K562 (cell line): Measurements from ENCODE around the gene PTGER3. TPM values are rescaled to one million over a fixed set of nuclear protein-coding genes. Genes with fewer than 3 reads are reported as not detected.

Experiments
- ARHGAP35 ChIP-seq: fragments of 450-650 bp; IDR thresholded peaks from 2 replicates; pipeline ENCODE4 v1.6.1; 2018; ENCODE audit not compliant: partially characterized antibody
- CAMTA2 ChIP-seq: fragments of 250-450 bp; sonication (Bioruptor Pico); conservative IDR thresholded peaks from 2 replicates; pipeline ENCODE4 v1.5.1; 2022
- GABPA ChIP-seq: fragments of 200-800 bp; sonication (Bioruptor generic); conservative IDR thresholded peaks from 2 replicates; pipeline ENCODE4 v1.6.1; 2016; ENCODE audit warnings: low read depth, missing genetic modification characterization, missing compliant biosample characterization
- NFE2L1 ChIP-seq: fragments of 450-650 bp; IDR thresholded peaks from 2 replicates; pipeline ENCODE4 v1.6.1; 2016; ENCODE audit warnings: missing genetic modification characterization, low read depth, mild to moderate bottlenecking, missing compliant biosample characterization, moderate library complexity, borderline replicate concordance
- NR2F6 ChIP-seq: fragments of 450-650 bp; formaldehyde crosslinking; IDR thresholded peaks from 2 replicates; pipeline ENCODE4 v1.4.0; 2020; ENCODE audit warnings: mild to moderate bottlenecking
- RCOR1 ChIP-seq, 2 experiments: IDR thresholded peaks; 2 replicates each; pipeline ENCODE4 v1.6.1; 2012; ENCODE audit warnings: low read depth in 2 of 2, low read length in 2 of 2, borderline replicate concordance in 1 of 2, improper control_type of control experiment in 1 of 2
- SMARCB1 ChIP-seq: IDR thresholded peaks from 2 replicates; pipeline ENCODE4 v1.6.1; 2011; ENCODE audit warnings: improper control_type of control experiment, low read depth; ENCODE audit not compliant: insufficient read length
- XRCC3 ChIP-seq: fragments of 450-650 bp; IDR thresholded peaks from 2 replicates; pipeline ENCODE4 v1.6.1; 2017; ENCODE audit warnings: mild to moderate bottlenecking, moderate library complexity
- polyA plus RNA-seq, 8 experiments: library from polyadenylated mRNA; depleted of rRNA in 4 of 8; stranded (reverse) in 5 of 8; unstranded in 3 of 8; fragments of >200 nt; fragmentation: Nextera tagmentation in 2 of 8; fragmentation: Illumina TruSeq in 1 of 8; extraction: Ambion mirVana in 2 of 8; extraction: Trizol in 1 of 8; gene quantifications; 2 replicates each; pipeline versions ENCODE4 v1.2.1 to v1.2.3, GENCODE V29; 2011 to 2014; ENCODE audit warnings: inconsistent platforms in 1 of 8, missing spikeins in 1 of 8
- total RNA-seq, 7 experiments: library from RNA; depleted of rRNA in 6 of 7; stranded (reverse); fragments of >200 nt in 6 of 7; fragmentation: Illumina TruSeq in 2 of 7; extraction: Trizol in 2 of 7; gene quantifications; 2 replicates each; pipeline versions ENCODE4 v1.2.1 to v1.2.3, GENCODE V29; 2011 to 2021; ENCODE audit warnings: low replicate concordance in 1 of 7
- TF ChIP-seq, protein P1 (sequence below): fragments of 450-650 bp; IDR thresholded peaks from 2 replicates; pipeline ENCODE4 v1.6.1; 2016; ENCODE audit warnings: borderline replicate concordance
- TF ChIP-seq, protein P2 (sequence below): fragments of 450-650 bp; formaldehyde crosslinking; IDR thresholded peaks from 2 replicates; pipeline ENCODE4 v1.4.0; 2020; ENCODE audit warnings: mild to moderate bottlenecking
- TF ChIP-seq, protein P3 (sequence below): fragments of 250-450 bp; sonication (Bioruptor Pico); IDR thresholded peaks from 2 replicates; pipeline ENCODE4 v1.8.0; 2022; ENCODE audit warnings: inconsistent platforms, mild to moderate bottlenecking, moderate library complexity, borderline replicate concordance
- TF ChIP-seq, protein P4 (sequence below): fragments of 450-650 bp; IDR thresholded peaks from 2 replicates; pipeline ENCODE4 v1.6.1; 2017; ENCODE audit warnings: antibody characterized with exemption
- TF ChIP-seq, protein P5 (sequence below): IDR thresholded peaks from 2 replicates; pipeline ENCODE4 v1.6.1; 2014; ENCODE audit warnings: antibody characterized with exemption
- TF ChIP-seq, protein P6 (sequence below): fragments of 450-650 bp; conservative IDR thresholded peaks from 2 replicates; pipeline ENCODE4 v1.6.1; 2016; ENCODE audit warnings: missing genetic modification characterization, low read depth, mild to moderate bottlenecking, missing compliant biosample characterization, moderate library complexity

The PTGER3 gene
- total and polyA plus RNA-seq, 9 of the 15 experiments (the other 6 are each of a cell fraction or from before 2014, with no cell fraction given) = 3.8 to 28.5 (median 14.2) TPM

DNA sequence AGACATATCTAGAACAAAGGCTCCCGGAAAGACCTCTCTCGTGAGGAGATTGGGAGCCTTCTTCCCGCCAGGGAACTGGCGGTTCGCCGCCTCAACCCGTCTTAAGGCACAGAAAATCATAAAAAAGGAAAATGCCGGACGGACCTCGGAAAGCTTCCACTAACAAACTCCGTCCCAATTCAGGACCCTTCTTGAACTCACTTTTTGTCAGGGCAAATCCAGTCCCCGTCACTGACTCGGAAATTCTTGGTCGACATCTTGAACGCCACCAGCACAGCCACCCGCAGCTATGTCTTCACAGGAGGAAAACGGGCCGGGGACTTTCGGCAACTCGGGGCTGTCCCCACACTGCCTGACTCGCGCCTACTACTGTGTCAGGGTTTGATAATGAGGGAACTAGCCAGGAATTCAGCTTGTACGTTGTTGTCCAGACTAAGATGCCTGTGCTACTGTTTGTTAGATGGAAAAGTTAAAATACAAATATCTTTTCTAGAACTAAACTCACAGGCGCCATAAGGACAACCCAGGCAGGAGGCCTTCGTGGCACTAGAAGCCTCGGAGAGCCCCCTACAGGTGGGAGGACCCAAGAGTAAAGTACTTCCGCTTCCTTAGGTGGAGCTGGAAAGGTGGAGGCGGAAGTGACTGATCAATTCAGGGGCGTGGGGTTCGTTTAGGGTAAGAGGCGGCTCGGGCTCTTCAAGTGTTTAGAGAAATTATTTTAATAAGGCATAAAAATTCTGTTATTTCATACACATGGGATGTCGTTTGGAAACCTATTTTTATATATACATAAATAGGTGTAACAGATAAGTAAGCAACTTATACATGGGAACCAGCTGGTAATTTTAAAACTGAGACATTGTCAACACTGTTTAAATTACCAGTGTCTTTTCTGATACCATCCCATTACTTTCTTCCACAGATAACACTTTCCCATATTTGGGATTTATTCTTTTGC, 33.4 kb upstream of the PTGER3 start, which contains the start of gene ZRANB2 (continued):
- TF ChIP-seq, protein P1, sequence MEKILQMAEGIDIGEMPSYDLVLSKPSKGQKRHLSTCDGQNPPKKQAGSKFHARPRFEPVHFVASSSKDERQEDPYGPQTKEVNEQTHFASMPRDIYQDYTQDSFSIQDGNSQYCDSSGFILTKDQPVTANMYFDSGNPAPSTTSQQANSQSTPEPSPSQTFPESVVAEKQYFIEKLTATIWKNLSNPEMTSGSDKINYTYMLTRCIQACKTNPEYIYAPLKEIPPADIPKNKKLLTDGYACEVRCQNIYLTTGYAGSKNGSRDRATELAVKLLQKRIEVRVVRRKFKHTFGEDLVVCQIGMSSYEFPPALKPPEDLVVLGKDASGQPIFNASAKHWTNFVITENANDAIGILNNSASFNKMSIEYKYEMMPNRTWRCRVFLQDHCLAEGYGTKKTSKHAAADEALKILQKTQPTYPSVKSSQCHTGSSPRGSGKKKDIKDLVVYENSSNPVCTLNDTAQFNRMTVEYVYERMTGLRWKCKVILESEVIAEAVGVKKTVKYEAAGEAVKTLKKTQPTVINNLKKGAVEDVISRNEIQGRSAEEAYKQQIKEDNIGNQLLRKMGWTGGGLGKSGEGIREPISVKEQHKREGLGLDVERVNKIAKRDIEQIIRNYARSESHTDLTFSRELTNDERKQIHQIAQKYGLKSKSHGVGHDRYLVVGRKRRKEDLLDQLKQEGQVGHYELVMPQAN = no peak
- TF ChIP-seq, protein P2, sequence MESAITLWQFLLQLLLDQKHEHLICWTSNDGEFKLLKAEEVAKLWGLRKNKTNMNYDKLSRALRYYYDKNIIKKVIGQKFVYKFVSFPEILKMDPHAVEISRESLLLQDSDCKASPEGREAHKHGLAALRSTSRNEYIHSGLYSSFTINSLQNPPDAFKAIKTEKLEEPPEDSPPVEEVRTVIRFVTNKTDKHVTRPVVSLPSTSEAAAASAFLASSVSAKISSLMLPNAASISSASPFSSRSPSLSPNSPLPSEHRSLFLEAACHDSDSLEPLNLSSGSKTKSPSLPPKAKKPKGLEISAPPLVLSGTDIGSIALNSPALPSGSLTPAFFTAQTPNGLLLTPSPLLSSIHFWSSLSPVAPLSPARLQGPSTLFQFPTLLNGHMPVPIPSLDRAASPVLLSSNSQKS (CRISPR knock-in tag) = no peak
- no peak for TF ChIP-seq SMARCB1
- no peak for TF ChIP-seq RCOR1 (IDR thresholded peaks at IDR 0.05; ENCODE audit: borderline replicate concordance in 1 of 2, low read depth in 2 of 2, low read length in 2 of 2)
- TF ChIP-seq NFE2L1 (tag) = no peak
- TF ChIP-seq ARHGAP35 = no peak
- no peak for TF ChIP-seq XRCC3
- TF ChIP-seq, protein P3, sequence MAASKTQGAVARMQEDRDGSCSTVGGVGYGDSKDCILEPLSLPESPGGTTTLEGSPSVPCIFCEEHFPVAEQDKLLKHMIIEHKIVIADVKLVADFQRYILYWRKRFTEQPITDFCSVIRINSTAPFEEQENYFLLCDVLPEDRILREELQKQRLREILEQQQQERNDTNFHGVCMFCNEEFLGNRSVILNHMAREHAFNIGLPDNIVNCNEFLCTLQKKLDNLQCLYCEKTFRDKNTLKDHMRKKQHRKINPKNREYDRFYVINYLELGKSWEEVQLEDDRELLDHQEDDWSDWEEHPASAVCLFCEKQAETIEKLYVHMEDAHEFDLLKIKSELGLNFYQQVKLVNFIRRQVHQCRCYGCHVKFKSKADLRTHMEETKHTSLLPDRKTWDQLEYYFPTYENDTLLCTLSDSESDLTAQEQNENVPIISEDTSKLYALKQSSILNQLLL (CRISPR knock-in tag) = no peak
- peak; percentile 97 for TF ChIP-seq GABPA (tag)
- TF ChIP-seq CAMTA2 (CRISPR knock-in tag) = no peak
- TF ChIP-seq, protein P4, sequence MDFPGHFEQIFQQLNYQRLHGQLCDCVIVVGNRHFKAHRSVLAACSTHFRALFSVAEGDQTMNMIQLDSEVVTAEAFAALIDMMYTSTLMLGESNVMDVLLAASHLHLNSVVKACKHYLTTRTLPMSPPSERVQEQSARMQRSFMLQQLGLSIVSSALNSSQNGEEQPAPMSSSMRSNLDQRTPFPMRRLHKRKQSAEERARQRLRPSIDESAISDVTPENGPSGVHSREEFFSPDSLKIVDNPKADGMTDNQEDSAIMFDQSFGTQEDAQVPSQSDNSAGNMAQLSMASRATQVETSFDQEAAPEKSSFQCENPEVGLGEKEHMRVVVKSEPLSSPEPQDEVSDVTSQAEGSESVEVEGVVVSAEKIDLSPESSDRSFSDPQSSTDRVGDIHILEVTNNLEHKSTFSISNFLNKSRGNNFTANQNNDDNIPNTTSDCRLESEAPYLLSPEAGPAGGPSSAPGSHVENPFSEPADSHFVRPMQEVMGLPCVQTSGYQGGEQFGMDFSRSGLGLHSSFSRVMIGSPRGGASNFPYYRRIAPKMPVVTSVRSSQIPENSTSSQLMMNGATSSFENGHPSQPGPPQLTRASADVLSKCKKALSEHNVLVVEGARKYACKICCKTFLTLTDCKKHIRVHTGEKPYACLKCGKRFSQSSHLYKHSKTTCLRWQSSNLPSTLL = no peak
- TF ChIP-seq, protein P5, sequence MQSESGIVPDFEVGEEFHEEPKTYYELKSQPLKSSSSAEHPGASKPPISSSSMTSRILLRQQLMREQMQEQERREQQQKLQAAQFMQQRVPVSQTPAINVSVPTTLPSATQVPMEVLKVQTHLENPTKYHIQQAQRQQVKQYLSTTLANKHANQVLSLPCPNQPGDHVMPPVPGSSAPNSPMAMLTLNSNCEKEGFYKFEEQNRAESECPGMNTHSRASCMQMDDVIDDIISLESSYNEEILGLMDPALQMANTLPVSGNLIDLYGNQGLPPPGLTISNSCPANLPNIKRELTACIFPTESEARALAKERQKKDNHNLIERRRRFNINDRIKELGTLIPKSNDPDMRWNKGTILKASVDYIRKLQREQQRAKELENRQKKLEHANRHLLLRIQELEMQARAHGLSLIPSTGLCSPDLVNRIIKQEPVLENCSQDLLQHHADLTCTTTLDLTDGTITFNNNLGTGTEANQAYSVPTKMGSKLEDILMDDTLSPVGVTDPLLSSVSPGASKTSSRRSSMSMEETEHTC = no peak
- TF ChIP-seq, protein P6, sequence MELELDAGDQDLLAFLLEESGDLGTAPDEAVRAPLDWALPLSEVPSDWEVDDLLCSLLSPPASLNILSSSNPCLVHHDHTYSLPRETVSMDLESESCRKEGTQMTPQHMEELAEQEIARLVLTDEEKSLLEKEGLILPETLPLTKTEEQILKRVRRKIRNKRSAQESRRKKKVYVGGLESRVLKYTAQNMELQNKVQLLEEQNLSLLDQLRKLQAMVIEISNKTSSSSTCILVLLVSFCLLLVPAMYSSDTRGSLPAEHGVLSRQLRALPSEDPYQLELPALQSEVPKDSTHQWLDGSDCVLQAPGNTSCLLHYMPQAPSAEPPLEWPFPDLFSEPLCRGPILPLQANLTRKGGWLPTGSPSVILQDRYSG (tag) = no peak
- TF ChIP-seq NR2F6 (CRISPR knock-in tag) = no peak
